C1 segment of cervical spinal cord (tissue), 14 donors: ENCODE data around the gene GPR32.
A peak's percentile ranks its signal among the peaks of the same experiment; 100 is the strongest.
"Not testable (repeated sequence)": the region's sequence is repeated elsewhere in the genome, so short reads cannot be mapped to it uniquely, and the experiment has no call there.

ENCODE experiments used
- DNase-seq, 14 donors: peaks; one replicate each; lab custom pipeline; 2025; lab: John Stamatoyannopoulos, UW

GPR32 gene

GRCh38 chr19:50770164-50770563 is at the start of gene GPR32:
Gene GPR32 (plus strand): TSS chr19:50770464. CDS start chr19:50770601, 137 bp downstream.
- DNase-seq, result not testable (repeated sequence)

- DNase-seq, result no peak
Observed at GRCh38 chr19:50720921-50721381, 49.3 kb upstream of the GPR32 start.

GRCh38 chr19:50721441-50722137 is 48.7 kb upstream of the GPR32 start:
- peak in 4 of 14 donors; percentile 5 to 69 (median 12) for DNase-seq

- DNase-seq, result no peak
Observed at GRCh38 chr19:50722201-50723013, 47.9 kb upstream of the GPR32 start.

- DNase-seq, result no peak
Observed at GRCh38 chr19:50723069-50723468, 47.2 kb upstream of the GPR32 start, which contains the start of gene CLEC11A. Gene CLEC11A (plus strand): TSS chr19:50723364. CDS start chr19:50723526, 162 bp downstream.

GRCh38 chr19:50723735-50724521 is 46.3 kb upstream of the GPR32 start:
- peak in 1 of 14 donors; percentile 59 for DNase-seq

- DNase-seq, result peak; percentile 79 to 100 (median 98)
Observed at GRCh38 chr19:50724522-50725217, 45.6 kb upstream of the GPR32 start.

- no peak for DNase-seq
Observed at GRCh38 chr19:50725218-50725910, 44.9 kb upstream of the GPR32 start.

- no peak for DNase-seq
Observed at GRCh38 chr19:50725911-50726230, 44.4 kb upstream of the GPR32 start.

GRCh38 chr19:50728084-50728737 is 42.1 kb upstream of the GPR32 start:
- peak in 12 of 14 donors; percentile 4 to 91 (median 58) for DNase-seq

- no peak for DNase-seq
Observed at GRCh38 chr19:50729894-50730293, 40.4 kb upstream of the GPR32 start.

- DNase-seq, result no peak
Observed at GRCh38 chr19:50735869-50736268, 34.4 kb upstream of the GPR32 start.

GRCh38 chr19:50736338-50736737 is 33.9 kb upstream of the GPR32 start:
- no peak for DNase-seq

- no peak for DNase-seq
Observed at GRCh38 chr19:50739132-50739913, 30.9 kb upstream of the GPR32 start.

- no peak for DNase-seq
Observed at GRCh38 chr19:50739914-50740426, 30.3 kb upstream of the GPR32 start.

GRCh38 chr19:50741179-50741933 is 28.9 kb upstream of the GPR32 start:
- no peak for DNase-seq

GRCh38 chr19:50743537-50743936 is 26.7 kb upstream of the GPR32 start:
- DNase-seq, result no peak

- DNase-seq, result no peak
Observed at GRCh38 chr19:50745221-50745620, 25.0 kb upstream of the GPR32 start.
